GM18868 (cell line): Measurements from ENCODE around the gene ADGRL4.
A peak's percentile ranks its signal among the peaks of the same experiment; 100 is the strongest.

Experiments used
- ATAC-seq: cut with Tn5 transposase; IDR thresholded peaks from one replicate; pipeline ENCODE4 v1.9.1; 2021; ENCODE audit warnings: mild to moderate bottlenecking, moderate library complexity; ENCODE audit not compliant: unreplicated experiment

The ADGRL4 gene

DNA sequence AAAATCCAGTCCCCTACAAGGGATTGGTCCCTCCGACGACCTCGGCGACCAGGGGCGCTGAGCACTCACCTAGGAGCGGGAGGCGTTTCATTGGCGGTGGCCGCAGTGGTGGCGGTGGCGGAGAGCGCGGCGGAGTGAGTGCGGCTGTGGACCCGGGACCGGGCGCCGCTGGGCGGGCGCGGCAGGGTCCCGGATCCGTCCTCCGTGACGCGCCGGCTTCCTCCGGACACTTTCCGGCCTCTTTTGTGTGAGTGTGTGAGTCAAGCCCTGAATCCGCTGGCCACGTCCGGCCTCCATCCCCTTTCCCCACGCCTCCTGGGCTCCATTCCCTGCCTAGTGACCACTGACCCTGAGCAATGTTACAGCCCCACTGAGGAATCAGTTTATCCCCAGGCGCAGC is at the start of gene ADGRL4:
ADGRL4 (minus strand) TSS at position 167 of the 400 bp plus-strand sequence; CDS start at position 91, 76 bp downstream.
- no peak for ATAC-seq

DNA sequence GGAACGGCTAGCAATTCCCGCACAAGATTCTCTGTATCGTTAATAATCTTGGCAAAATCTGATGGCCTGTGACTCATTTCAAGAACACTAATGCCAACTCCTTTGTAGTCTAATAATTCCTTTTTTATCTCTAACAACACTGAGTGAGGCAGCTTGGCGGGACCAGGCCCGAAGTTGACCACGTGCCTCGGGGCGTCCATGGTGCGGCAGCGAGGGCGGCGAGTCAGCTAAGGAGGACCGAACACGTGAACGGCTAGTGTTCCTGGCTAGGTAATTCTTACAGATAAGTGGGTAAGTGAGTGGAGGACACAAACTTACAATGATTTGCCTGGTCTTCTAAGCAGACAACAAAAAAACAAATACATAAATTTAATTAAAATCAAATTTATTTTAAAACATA is 49.3 kb upstream of the ADGRL4 start:
- ATAC-seq: no peak

DNA sequence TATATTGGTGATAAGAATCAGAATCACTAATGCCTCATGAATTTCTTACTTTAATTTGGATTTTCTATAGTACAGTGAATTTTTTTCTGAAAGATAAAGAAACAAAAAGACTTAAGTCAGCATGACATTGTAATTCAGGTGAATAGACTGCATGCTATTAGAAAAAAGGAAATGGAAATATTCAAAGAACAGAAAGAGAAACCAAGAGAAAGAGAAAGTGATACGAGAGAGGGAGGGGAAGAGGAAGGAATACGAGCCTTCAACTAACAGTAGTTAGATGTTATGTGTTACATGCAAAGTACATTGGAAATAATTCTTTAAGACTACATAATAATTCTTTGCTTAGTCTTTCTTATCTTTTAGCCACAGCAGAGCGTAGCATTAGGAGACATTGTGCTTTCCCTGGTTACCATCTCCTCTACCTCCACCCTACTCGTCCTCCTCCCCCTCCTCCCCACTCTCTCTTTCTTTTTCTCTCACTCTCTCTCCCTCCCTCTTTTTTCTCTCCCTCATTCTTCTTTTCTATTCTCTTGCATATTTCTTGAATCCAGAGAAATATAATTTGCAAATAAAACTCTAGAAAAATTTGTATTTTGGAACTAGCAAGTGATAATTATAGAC is 46.4 kb upstream of the ADGRL4 start:
- peak; percentile 99 for ATAC-seq

DNA sequence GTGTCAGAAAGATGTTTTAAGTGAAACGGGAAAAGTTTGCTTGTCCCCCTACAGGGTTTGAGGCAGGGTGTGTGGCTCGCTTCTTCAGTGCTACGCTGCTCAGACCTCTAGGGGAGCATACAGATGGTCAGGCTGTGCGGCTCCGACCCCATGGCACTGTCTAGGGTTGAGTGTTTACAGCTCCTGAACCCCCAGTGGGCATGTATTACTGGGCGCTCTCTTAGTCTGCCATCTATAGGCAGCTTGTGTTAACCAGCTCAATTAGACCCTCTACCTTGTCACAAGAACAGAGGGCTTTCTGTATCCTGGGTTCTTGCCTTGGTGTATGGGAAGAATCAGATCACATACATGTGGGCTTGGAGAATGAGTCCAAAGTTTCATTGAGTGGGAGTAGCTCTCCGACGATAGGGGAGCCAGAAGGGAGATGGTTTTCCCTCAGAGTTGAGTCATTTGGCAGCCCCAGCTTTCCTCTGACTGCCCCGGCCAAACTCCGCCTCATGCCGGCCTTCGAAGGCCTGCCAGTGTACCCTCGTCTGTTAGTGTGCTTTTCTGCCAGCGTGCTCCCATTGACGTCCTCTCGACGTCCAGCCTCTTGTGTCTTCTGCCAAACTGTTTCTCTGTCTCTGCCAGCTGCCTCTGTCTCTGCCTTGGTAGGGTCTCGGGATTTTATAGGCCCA is 38.6 kb upstream of the ADGRL4 start:
- no peak for ATAC-seq

DNA sequence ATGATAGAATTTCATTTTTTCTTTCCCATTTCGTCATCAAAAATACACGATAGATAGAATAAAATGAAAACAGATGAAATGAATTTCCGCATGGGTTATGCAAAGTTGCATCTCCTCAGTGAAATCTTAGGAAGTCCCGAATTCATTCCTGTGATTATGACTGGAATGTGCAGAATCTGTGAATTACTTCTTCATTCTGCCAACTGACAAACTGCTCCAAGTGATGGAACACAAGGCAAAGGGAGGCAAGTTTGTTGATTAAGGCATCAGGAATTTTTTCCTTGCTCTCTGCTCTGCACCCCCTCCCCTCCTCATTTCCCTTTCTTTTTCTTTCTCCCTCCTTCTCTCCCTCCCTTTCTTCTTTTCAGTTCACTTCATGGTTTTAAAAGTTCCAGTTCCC is 37.0 kb upstream of the ADGRL4 start:
- ATAC-seq: no peak

DNA sequence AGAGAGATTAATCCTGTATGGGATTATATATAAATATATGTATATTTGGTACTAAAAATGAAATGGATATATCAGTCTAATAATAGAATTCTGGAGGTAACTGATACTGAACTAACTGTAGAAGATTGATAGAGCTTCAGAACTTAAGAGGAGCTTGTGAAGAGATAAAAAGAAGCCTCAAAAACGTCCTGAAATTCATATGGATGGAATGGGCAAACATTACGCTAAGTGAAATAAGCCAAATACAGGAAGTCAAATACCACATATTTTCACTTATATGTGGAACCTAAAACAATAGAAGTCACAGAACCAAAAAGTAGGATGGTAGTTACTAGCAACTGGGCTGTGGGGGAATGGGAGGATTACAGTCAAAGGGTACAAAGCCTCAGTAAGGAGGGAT is 36.0 kb upstream of the ADGRL4 start:
- no peak for ATAC-seq

DNA sequence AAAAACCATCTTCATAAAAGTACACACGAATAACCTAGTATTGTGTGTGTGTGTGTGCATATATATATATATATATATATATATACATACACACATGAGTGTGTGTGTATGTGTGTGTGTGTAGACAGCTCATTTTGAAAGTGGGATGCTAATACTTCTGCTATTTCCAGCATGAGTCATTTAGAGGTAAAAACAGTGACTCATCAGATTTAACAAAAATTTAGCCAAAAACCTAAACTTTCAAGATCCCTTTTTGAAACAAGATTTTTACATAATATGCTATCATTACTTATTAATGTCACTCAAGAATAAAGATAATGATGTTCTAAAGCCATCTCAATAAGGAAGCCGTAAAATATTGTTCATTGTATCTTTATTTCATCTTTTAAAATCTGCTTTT is 35.6 kb upstream of the ADGRL4 start:
- peak; percentile 72 for ATAC-seq

DNA sequence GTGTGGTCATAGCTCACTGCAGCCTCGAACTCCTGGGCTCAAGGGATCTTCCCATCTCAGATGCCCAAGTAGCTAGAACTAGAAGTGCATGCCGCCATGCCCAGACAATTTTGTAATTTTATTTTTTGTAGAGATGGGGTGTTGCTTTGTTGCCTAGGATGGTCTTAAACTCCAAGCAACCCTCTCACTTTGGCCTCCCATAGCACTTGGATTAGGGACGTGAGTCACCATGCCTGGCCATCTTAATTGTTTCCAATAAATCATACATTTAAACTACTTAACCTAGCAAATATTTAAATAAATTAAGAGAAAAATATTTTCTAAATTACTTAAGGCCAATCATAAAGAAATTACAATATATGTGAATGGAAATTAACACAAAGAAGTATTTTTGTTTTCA is 35.1 kb upstream of the ADGRL4 start:
- ATAC-seq: no peak

DNA sequence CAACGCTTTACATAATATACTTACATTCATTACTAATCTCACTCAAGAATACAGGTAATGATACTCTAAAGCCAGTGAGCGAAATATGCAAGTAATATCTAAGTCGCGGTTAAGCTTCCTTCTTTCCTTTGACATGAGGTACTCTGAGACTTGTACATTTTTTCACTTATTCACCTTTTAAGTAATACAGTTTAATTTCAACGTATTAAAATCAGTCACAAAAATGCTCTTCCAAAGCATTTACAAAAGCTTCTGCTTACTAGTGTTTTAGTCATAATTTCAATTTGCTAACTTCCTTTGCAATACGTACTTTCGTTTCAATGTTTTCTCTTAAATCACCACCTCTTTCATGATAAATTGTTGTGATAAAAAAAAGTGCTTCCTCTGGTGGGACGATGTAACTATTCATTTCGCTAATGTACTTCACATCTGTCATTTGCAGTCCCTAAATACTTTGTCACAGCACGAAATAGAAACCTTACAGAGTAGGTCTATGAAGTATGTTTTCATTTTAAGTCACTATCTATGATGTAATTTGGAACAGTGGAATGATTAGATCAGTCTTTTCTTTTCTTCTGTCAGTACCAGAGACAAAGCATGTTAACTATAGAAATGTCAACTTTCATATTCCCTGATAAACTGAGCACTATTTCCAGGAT is 34.0 kb upstream of the ADGRL4 start:
- ATAC-seq: peak; percentile 87

DNA sequence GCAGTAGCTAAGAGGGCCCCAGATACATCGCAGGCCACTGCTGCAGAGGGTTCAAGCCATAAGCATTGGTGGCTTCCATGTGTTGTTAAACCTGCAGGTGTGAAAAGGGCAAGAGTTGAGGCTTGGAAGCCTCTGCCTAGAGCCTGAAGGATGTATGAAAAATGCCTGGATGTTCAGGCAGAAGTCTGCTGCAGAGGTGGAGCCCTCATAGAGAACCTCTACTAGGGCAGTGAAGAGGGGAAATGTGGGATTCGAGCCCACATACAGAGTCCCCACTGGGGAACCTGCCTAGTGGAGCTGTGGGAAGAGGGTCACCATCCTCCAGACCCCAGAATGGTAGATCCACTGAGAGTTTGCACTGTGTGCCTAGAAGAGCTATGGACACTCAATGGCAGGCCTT is 30.6 kb upstream of the ADGRL4 start:
- ATAC-seq: no peak

DNA sequence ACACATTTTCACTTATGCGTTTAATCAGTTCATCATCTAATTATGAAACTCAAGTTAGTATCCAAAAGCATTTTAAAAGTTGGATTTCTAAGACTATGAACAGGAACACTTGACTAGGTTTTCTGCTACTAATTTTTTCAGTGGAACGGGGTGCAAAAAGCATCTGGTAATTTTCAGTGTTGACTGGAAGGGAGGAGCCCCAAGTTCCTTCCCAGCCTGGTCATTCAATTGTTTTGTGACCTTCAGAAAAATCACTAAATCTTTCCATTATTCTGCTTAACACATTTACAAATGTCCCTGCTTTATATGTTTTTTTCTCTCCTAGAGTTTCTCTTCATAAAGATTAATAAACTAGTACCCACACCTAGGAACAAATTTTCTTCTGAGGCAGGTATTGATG is 6.0 kb upstream of the ADGRL4 start:
- no peak for ATAC-seq

DNA sequence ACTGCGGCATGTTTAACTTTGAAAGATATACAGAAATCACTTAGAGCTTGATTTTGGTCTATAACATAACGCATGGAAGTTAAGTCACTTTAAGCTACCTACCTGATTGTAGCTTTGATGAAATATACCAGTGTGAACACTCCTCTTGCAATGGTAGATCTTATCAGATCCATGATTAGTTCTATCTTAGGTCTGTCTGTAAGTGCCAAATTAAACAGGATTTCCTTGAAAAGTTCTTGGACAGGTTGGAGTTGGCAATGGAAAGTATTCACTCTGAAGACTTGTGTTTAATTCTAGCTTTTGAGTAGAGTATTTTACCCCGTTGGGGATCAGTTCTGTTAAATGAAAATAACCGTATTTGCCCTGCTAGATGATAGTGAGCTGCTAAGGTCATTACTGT is 4.1 kb upstream of the ADGRL4 start:
- ATAC-seq: no peak

DNA sequence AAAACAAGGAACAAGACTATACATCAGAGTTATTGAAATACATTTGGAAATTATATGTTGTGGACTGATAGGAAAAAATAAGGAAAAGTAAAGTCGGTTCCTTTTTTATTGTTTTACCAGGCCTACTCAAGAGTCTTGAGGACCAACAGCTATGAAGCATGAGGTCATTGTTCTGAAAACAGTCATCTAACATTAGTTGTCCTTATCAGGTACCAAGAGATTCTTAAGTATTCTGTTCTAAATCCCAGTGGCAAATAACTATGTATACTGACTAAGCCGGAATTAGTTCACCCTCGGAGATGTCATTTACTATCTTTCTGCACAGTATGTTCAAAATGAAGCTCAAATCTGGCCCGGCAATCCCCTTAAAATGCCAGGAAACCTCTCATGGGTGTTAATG is 585 bp downstream of the ADGRL4 start:
- no peak for ATAC-seq

DNA sequence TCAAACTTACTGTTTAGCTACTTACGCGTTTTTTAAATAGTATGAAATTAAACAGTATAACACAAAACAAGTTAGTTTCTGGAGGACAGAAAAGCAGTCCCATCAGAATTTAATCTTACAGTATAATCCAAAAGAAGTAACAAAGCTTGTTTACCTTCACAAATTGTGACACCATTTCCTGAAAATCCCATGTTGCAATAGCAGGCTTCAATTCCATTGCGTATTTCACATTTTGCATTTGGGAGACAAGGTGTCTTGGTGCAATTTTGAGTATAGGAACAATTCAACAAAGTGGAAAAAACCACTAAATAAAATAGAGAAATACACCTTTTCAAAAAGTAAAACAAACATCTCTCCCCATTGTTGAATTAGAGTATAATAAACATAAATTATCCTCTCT is 1.6 kb downstream of the ADGRL4 start:
- no peak for ATAC-seq

DNA sequence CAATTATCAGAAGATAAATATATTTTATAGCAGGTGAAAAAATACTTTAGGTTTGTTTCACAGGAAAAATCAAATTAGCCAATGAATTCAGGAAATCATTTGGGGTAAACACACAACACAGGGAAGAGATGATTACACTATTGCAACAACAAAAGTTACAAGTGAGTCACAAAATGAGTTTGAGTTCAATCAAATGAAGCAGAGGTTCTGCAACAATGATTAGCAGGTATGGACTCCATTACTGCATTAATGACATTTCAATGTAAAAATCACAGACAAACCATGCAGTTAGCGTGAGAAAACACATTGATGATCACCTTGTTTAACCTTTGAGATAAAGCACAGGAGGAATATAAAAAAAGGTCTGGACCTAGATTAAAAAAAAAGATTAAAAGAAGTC is 9.7 kb downstream of the ADGRL4 start:
- no peak for ATAC-seq

DNA sequence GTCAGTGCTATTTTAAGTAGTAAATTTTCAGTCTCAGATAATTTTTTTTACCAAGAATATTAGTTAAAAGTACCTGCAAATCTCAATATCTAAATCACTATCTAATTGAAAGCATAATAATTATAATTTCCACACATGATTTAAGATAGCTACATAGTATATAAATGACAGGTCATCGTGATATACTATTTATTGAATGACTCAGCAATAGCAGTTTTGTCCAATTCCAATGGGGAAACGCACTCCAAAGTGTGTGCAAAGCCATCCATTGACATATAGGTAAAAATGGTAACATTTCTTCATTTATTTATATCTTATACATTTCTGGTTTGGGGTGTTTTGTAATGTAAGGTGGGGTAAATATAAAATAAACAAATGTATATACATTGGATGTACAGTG is 19.5 kb downstream of the ADGRL4 start:
- ATAC-seq: no peak

DNA sequence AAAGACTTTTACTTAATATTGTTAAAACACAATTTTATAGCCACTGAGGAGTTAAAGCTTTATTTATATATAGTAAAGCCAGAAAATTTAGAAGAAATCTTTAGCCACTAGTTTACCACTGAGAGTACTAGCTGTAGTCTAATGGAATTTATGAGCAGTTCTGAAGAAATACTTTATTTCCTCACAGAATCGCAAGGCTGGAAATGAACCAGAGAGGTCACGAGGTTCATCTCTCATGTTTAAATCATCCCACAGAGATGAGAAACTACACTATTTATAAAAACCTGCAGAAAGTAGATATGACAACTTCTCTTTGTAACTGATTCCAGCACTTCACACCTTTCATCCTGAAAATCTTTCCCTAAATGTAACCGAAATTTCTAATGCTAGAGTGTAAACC is 26.0 kb downstream of the ADGRL4 start:
- ATAC-seq: no peak

DNA sequence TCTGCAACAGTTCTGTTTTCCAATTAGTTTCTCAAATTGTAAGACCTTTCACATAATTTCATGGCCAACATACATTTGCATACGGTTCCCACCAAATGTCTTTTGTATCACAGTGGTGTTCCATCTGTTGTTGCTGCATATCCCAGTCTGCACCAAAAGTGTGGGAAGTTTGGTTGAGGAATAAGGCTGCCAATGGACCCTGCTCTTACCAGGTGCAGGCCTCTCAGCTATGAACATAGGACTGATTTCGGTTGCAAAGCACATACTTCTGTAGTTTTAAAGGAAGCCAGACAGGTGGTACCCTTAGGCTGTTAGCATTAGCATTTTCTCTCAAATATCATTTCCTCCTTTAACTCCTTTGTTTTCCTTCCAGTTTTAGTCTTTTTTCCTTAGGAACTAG is 33.8 kb downstream of the ADGRL4 start:
- no peak for ATAC-seq

DNA sequence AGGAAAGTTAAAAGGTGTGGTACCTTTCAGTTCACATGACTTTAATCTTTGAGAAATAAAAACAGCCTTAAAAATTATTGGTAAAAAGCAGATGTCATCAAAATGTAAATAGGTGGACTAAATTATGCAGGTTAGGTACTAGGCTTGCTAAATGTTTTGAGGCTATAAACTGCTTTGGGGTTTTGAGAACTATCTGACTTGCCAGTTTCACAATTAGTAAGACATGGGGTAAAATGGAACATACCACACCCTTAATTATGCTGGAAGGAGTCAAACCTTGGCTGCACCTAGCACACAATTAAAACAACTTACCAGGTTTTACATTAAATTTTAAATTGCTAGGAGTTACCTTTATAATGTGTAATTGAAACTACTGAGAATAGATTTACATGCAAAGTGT is 39.4 kb downstream of the ADGRL4 start:
- peak; percentile 58 for ATAC-seq

DNA sequence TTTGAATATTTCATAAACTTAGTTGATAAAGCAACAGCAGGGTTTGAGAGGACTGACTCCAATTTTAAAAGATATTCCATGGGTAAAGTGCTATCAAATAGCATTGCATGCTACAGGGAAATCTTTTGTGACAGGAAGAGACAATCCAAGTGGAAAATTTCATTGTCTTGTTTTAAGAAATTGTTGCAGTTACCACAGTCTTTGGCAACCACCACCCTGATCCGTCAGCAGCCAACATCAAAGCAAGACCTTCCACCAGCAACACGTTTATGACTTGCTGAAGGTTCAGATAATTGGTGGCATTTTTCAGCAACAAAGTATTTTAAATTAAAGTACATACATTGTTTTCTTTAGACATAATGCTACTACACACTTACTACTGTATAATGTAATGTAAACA is 47.8 kb downstream of the ADGRL4 start:
- ATAC-seq: no peak

DNA sequence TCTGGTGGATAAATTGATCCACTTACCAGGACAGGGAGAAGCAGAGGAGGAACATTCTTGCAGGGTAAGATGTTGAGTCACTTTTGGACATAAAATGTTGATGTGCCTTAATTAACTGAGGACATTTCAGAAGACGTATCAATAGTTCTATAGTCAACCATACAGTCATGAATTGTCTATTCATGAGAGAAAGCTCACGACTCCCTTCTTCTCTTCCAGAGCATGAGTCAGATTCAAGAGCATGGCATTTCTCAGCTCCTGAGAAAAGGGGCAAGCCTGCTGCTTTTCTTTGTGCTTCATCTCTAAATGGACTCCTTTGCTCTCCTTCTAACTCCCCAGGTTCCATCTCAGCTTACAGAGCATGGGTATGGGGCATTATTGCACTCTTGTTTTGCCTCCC is 55.7 kb downstream of the ADGRL4 start:
- no peak for ATAC-seq

DNA sequence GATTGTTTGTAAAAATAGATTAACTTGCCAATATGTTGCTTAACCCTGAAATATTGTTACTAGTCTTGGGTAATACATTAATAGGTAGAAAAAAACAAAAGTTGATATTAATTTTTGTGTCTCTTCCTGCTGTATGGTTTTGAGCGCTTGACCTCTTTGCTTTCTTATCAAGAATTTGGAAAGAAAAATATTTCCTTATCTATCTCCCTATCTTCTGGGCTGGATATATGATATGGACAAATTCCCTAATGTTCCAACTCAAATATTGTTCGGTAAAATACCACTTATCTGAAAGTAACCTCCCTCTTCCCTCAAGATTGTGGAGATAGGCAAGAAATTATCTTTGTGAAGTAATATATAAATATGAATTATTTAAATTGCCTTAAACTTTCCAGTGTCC is 57.3 kb downstream of the ADGRL4 start:
- ATAC-seq: no peak
